DOHH2 (cell line): ENCODE measurements around the gene KRT20.
"Not testable (repeated sequence)": the region's sequence is repeated elsewhere in the genome, so short reads cannot be mapped to it uniquely, and the experiment has no call there.

Experiments used
- H3F3A ChIP-seq: fragments of 200-600 bp; sonication (generic), shearing (Covaris generic); 2 replicates; pipeline ENCODE4 v1.6.0; 2016; ENCODE audit warnings: antibody characterized with exemption, mild to moderate bottlenecking; ENCODE audit not compliant: control insufficient read depth, insufficient read depth
- H3K27ac ChIP-seq: fragments of 200-600 bp; sonication (generic); 2 replicates; pipeline ENCODE4 v1.5.1; 2014; ENCODE audit warnings: low read depth, mild to moderate bottlenecking, low read length, moderate library complexity
- H3K27me3 ChIP-seq: fragments of 200-600 bp; sonication (generic); 2 replicates; pipeline ENCODE4 v1.6.1; 2014; ENCODE audit warnings: mild to moderate bottlenecking, low read length, mixed read lengths; ENCODE audit not compliant: control insufficient read depth
- H3K36me3 ChIP-seq: fragments of 200-600 bp; sonication (generic); 2 replicates; pipeline ENCODE4 v1.6.1; 2014; ENCODE audit warnings: mild to moderate bottlenecking, low read length, moderate library complexity, mixed read lengths; ENCODE audit not compliant: control insufficient read depth
- H3K4me1 ChIP-seq: fragments of 200-600 bp; sonication (generic); 2 replicates; pipeline ENCODE4 v1.6.1; 2014; ENCODE audit warnings: mild to moderate bottlenecking, low read length, mixed read lengths; ENCODE audit not compliant: control insufficient read depth
- H3K4me2 ChIP-seq: fragments of 200-600 bp; sonication (generic); 2 replicates; pipeline ENCODE4 v1.6.0; 2014; ENCODE audit warnings: mild to moderate bottlenecking, low read length, moderate library complexity
- H3K4me3 ChIP-seq: fragments of 200-600 bp; sonication (generic); 2 replicates; pipeline ENCODE4 v1.5.1; 2014; ENCODE audit warnings: mild to moderate bottlenecking, low read length, mixed read lengths
- H3K79me2 ChIP-seq: fragments of 200-600 bp; sonication (generic); 2 replicates; pipeline ENCODE4 v1.6.1; 2014; ENCODE audit warnings: mild to moderate bottlenecking, low read length, mixed read lengths; ENCODE audit not compliant: control insufficient read depth
- H3K9me2 ChIP-seq: fragments of 200-600 bp; sonication (generic); replicated peaks from 2 replicates; pipeline ENCODE4 v1.6.1; 2014; ENCODE audit warnings: mild to moderate bottlenecking, low read length, mixed read lengths; ENCODE audit not compliant: control insufficient read depth
- H3K9me3 ChIP-seq: fragments of 200-600 bp; sonication (generic); 2 replicates; pipeline ENCODE4 v1.6.1; 2014; ENCODE audit warnings: antibody characterized with exemption, low read length, mixed read lengths; ENCODE audit not compliant: control insufficient read depth, insufficient read depth
- H4K20me1 ChIP-seq: fragments of 200-600 bp; sonication (generic); 2 replicates; pipeline ENCODE4 v1.6.0; 2014; ENCODE audit warnings: low read depth, mild to moderate bottlenecking, antibody characterized with exemption, low read length, moderate library complexity; ENCODE audit not compliant: control insufficient read depth, insufficient read depth
- CTCF ChIP-seq: fragments of 200-600 bp; sonication (generic); IDR thresholded peaks from one replicate; pipeline ENCODE4 v1.5.1; 2014; ENCODE audit warnings: antibody characterized with exemption, mild to moderate bottlenecking, low read depth, low read length; ENCODE audit not compliant: poor library complexity, severe bottlenecking
- EZH2phosphoT487 ChIP-seq: fragments of 200-600 bp; sonication (generic); IDR thresholded peaks from 2 replicates; pipeline ENCODE4 v1.6.1; 2017; ENCODE audit warnings: borderline replicate concordance, mild to moderate bottlenecking, antibody characterized with exemption, low read length, moderate library complexity, mixed read lengths

Gene KRT20

DNA sequence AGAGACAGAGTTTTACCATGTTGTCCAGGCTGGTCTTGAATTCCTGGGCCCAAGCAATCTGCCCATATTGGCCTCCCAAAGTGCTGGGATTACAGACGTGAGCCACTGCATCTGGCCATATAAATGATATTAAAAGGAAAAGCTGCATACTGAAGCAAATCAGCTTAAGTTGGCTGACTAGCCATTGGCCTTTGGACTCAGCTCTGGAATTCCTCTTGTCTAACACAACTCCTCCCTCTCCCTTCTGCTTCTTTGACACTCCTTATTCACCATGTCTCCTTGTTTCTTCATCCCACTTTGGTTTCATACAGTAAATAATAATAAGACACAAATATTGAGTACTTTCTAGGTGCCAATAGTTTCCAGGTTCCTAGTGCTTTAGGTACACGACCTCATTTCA lies 25.5 kb downstream of the KRT20 start:
- no peaks in the 10 kb centered on the region for H4K20me1 ChIP-seq
- no peak for TF ChIP-seq EZH2phosphoT487
- no peak for TF ChIP-seq CTCF
- no peaks in the 10 kb centered on the region for H3F3A ChIP-seq
- no peaks in the 10 kb centered on the region for H3K79me2 ChIP-seq
- H3K27ac ChIP-seq: no peak overlapping the region
- H3K4me3 ChIP-seq: no peak overlapping the region
- no peaks in the 10 kb centered on the region for H3K36me3 ChIP-seq
- H3K9me2 ChIP-seq: no peaks in the 10 kb centered on the region
- no peak overlapping the region for H3K4me2 ChIP-seq
- H3K9me3 ChIP-seq: no peaks in the 10 kb centered on the region
- no peaks in the 10 kb centered on the region for H3K4me1 ChIP-seq
- H3K27me3 ChIP-seq: peaks cover 11% of the 10 kb centered on the region

GRCh38 chr17:40858667-40859066 lies 26.4 kb downstream of the KRT20 start:
- not testable (repeated sequence) for H3K79me2 ChIP-seq, H3K4me3 ChIP-seq, H3K4me2 ChIP-seq, H3K36me3 ChIP-seq, H4K20me1 ChIP-seq, H3K4me1 ChIP-seq, H3K27ac ChIP-seq, H3F3A ChIP-seq, H3K9me3 ChIP-seq, H3K9me2 ChIP-seq
- H3K27me3 ChIP-seq: peaks cover 12% of the 10 kb centered on the region

GRCh38 chr17:40857535-40857934 lies 27.5 kb downstream of the KRT20 start:
- Histone ChIP-seq H3K27me3 (peaks cover 21% of the 10 kb centered on the region), H3K4me2 (no peak overlapping the region)

GRCh38 chr17:40854175-40854814 lies 30.7 kb downstream of the KRT20 start:
- H3K27me3 ChIP-seq: peaks cover 23% of the 10 kb centered on the region
- H3K9me3 ChIP-seq: no peaks in the 10 kb centered on the region
- H3K4me1 ChIP-seq: no peaks in the 10 kb centered on the region
- no peaks in the 10 kb centered on the region for H3K36me3 ChIP-seq
- no peak overlapping the region for H3K4me2 ChIP-seq
- no peaks in the 10 kb centered on the region for H4K20me1 ChIP-seq
- no peak for TF ChIP-seq CTCF
- TF ChIP-seq EZH2phosphoT487: no peak
- no peaks in the 10 kb centered on the region for H3K9me2 ChIP-seq
- H3K27ac ChIP-seq: no peak overlapping the region
- H3K79me2 ChIP-seq: no peaks in the 10 kb centered on the region
- H3K4me3 ChIP-seq: no peak overlapping the region
- H3F3A ChIP-seq: no peaks in the 10 kb centered on the region

More at GRCh38 chr17:40857535-40857934, 27.5 kb downstream of the KRT20 start:
- no peaks in the 10 kb centered on the region for H3K9me2 ChIP-seq
- no peak overlapping the region for H3K27ac ChIP-seq
- no peak overlapping the region for H3K4me3 ChIP-seq
- no peaks in the 10 kb centered on the region for H3K9me3 ChIP-seq
- no peaks in the 10 kb centered on the region for H3K79me2 ChIP-seq
- H3K36me3 ChIP-seq: no peaks in the 10 kb centered on the region
- H4K20me1 ChIP-seq: no peaks in the 10 kb centered on the region
- H3K4me1 ChIP-seq: no peaks in the 10 kb centered on the region
- H3F3A ChIP-seq: no peaks in the 10 kb centered on the region
- no peak for TF ChIP-seq CTCF
- no peak for TF ChIP-seq EZH2phosphoT487
